ENCODE results near the gene CTNND2. TPM values are rescaled to one million over a fixed set of nuclear protein-coding genes. Genes with fewer than 3 reads are reported as not detected.

Gene CTNND2
- total RNA-seq, 2 experiments from 2014 or later: 0.20 TPM; not detected in 1

DNA sequence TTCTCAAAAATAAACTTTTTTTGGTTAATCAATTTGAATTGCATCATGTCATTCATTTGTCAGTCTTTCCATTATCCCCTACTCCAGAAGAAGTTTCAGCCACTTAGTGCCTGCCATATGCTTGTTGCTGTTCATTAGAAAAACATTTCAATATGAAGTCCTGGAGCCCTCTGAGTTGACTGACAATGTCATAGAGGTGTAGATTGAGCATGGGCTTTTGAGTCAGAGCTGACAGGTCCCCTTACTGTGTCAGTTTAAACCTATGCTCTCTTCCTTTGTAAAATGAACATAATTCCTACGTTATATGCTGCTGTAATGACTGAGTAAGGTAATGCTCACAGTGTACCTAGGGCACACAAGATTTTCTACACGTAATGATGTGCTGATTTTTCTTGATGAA, 114.0 kb downstream of the CTNND2 start:
- intact Hi-C loops (cut with DNase I, micrococcal nuclease): no loop called here
- H3K9me3 ChIP-seq (ENCODE audit: control insufficient read depth in 1 of 2, insufficient read depth in 1 of 2, low read length in 2 of 2): peaks cover 0 to 6% of the 10 kb centered on the region in 2 experiments
- H3K36me3 ChIP-seq (ENCODE audit: insufficient read depth, low read length): no peaks in the 10 kb centered on the region
- H3K4me1 ChIP-seq (ENCODE audit: insufficient read depth, low read length): no peaks in the 10 kb centered on the region
- H3K27ac Mint-ChIP-seq: no peak overlapping the region
- DNase-seq (no peak), ATAC-seq (ENCODE audit: poor library complexity) (no peak)
- H3K4me3 Mint-ChIP-seq: no peak overlapping the region
- no peaks in the 10 kb centered on the region for H3K27me3 ChIP-seq (ENCODE audit: control insufficient read depth in 1 of 2, insufficient read depth in 2 of 2, low read length in 2 of 2)
- H3K9me3 Mint-ChIP-seq: no peaks in the 10 kb centered on the region
- no peaks in the 10 kb centered on the region for H3K4me1 Mint-ChIP-seq (ENCODE audit: low read depth)
- CTCF ChIA-PET: no interaction called here
- TF ChIP-seq, protein P1, sequence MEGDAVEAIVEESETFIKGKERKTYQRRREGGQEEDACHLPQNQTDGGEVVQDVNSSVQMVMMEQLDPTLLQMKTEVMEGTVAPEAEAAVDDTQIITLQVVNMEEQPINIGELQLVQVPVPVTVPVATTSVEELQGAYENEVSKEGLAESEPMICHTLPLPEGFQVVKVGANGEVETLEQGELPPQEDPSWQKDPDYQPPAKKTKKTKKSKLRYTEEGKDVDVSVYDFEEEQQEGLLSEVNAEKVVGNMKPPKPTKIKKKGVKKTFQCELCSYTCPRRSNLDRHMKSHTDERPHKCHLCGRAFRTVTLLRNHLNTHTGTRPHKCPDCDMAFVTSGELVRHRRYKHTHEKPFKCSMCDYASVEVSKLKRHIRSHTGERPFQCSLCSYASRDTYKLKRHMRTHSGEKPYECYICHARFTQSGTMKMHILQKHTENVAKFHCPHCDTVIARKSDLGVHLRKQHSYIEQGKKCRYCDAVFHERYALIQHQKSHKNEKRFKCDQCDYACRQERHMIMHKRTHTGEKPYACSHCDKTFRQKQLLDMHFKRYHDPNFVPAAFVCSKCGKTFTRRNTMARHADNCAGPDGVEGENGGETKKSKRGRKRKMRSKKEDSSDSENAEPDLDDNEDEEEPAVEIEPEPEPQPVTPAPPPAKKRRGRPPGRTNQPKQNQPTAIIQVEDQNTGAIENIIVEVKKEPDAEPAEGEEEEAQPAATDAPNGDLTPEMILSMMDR (IDR thresholded peaks at IDR 0.05): no peak
- no peaks in the 10 kb centered on the region for H3K27me3 Mint-ChIP-seq
- no peaks in the 10 kb centered on the region for H3K36me3 Mint-ChIP-seq (ENCODE audit: low read depth)
- no peak overlapping the region for H3K4me3 ChIP-seq (ENCODE audit: low read length)
- H3K27ac ChIP-seq (ENCODE audit: low read depth in 1 of 2, low read length in 2 of 2): no peak overlapping the region
- POLR2A ChIA-PET: no interaction called here

DNA sequence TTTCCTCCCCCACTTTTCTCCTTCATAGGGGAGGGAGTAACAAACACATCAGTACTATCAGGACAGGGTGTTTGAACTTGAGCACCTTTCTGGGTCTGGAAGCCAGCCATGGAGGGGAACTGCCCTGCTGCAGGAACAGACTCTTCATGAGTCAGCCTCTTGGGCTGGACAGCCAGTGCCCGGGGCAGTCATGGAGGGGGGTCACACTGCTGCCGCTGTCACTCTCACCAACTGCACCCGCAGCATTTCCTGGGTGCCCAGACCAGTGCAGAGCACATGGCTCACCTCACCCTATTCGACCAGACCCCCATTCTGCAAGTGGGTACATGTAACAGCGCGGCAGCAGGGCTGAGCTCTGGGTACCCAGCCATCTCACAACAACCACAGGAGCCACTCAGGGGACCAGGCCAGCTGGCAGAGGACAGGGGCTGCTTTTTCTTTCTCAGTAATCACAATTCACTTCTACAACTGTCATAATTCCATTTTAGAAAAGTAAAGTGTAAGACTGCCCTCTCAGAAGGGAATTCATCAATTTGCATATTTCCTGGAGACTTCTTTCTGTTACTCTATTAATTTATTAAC, 118.4 kb downstream of the CTNND2 start:
- H3K27me3 ChIP-seq (ENCODE audit: control insufficient read depth in 1 of 2, insufficient read depth in 2 of 2, low read length in 2 of 2): no peaks in the 10 kb centered on the region

GRCh38 chr5:11780641-11781345, 123.5 kb downstream of the CTNND2 start:
- TF ChIP-seq, protein P1 (IDR thresholded peaks at IDR 0.05): no peak
- H3K4me3 ChIP-seq (ENCODE audit: low read length): no peak overlapping the region
- no peaks in the 10 kb centered on the region for H3K4me1 ChIP-seq (ENCODE audit: insufficient read depth, low read length)
- Mint-ChIP-seq H3K27me3 (no peaks in the 10 kb centered on the region), H3K9me3 (peaks cover 11% of the 10 kb centered on the region), H3K4me3 (no peak overlapping the region), H3K4me1 (ENCODE audit: low read depth) (no peaks in the 10 kb centered on the region), H3K36me3 (ENCODE audit: low read depth) (no peaks in the 10 kb centered on the region), H3K27ac (no peak overlapping the region)
- ChIA-PET CTCF (no interaction called here), POLR2A (no interaction called here)
- intact Hi-C loops (cut with DNase I, micrococcal nuclease): no loop called here
- DNase-seq (no peak), ATAC-seq (ENCODE audit: poor library complexity) (no peak)
- H3K27me3 ChIP-seq (ENCODE audit: control insufficient read depth in 1 of 2, insufficient read depth in 2 of 2, low read length in 2 of 2): no peaks in the 10 kb centered on the region
- no peaks in the 10 kb centered on the region for H3K36me3 ChIP-seq (ENCODE audit: insufficient read depth, low read length)
- no peak overlapping the region for H3K27ac ChIP-seq (ENCODE audit: low read depth in 1 of 2, low read length in 2 of 2)
- H3K9me3 ChIP-seq (ENCODE audit: control insufficient read depth in 1 of 2, insufficient read depth in 1 of 2, low read length in 2 of 2): peaks cover 0 to 2% of the 10 kb centered on the region in 2 experiments

More for the DNA sequence above, 118.4 kb downstream of the CTNND2 start:
- no peak overlapping the region for H3K4me3 ChIP-seq (ENCODE audit: low read length)
- Mint-ChIP-seq H3K27me3 (no peaks in the 10 kb centered on the region), H3K9me3 (peaks cover 10% of the 10 kb centered on the region), H3K4me1 (ENCODE audit: low read depth) (no peaks in the 10 kb centered on the region), H3K27ac (no peak overlapping the region), H3K4me3 (no peak overlapping the region), H3K36me3 (ENCODE audit: low read depth) (no peaks in the 10 kb centered on the region)
- ChIA-PET POLR2A (no interaction called here), CTCF (no interaction called here)
- no peaks in the 10 kb centered on the region for H3K4me1 ChIP-seq (ENCODE audit: insufficient read depth, low read length)
- peaks cover 0 to 6% of the 10 kb centered on the region in 2 experiments for H3K9me3 ChIP-seq (ENCODE audit: control insufficient read depth in 1 of 2, insufficient read depth in 1 of 2, low read length in 2 of 2)
- TF ChIP-seq, protein P1 (IDR thresholded peaks at IDR 0.05): no peak
- DNase-seq: no peak
- no peak overlapping the region for H3K27ac ChIP-seq (ENCODE audit: low read depth in 1 of 2, low read length in 2 of 2)
- ATAC-seq (ENCODE audit: poor library complexity): no peak
- no peaks in the 10 kb centered on the region for H3K36me3 ChIP-seq (ENCODE audit: insufficient read depth, low read length)
- intact Hi-C loops (cut with DNase I, micrococcal nuclease): no loop called here

Measured in CD4-positive, alpha-beta T cell (primary cell).